K562 (cell line): Measurements from ENCODE around the gene SLC35E1.

Experiments
- EP300 ChIP-seq: IDR thresholded peaks from 2 replicates; pipeline ENCODE4 v1.6.1; 2012; ENCODE audit warnings: low read length, improper control_type of control experiment
- EZH2 ChIP-seq: IDR thresholded peaks from 2 replicates; pipeline ENCODE4 v1.6.1; 2012; ENCODE audit warnings: low read depth, mild to moderate bottlenecking, inconsistent platforms, low read length, borderline replicate concordance
- HMGN3 ChIP-seq: IDR thresholded peaks from 2 replicates; pipeline ENCODE4 v1.6.1; 2011; ENCODE audit warnings: borderline replicate concordance, low read depth, mild to moderate bottlenecking, mixed read lengths, low read length; ENCODE audit not compliant: insufficient read length; ENCODE audit errors: extremely low read depth
- REST ChIP-seq, 2 experiments: fragments of 450-650 bp; formaldehyde crosslinking in 1 of 2; IDR thresholded peaks; 2 replicates each; pipeline versions ENCODE4 v1.4.0 to v1.6.1; 2014 to 2020; ENCODE audit warnings: mild to moderate bottlenecking in 2 of 2, borderline replicate concordance in 1 of 2, low read depth in 1 of 2
- SRF ChIP-seq, 2 experiments: fragments of 250-450, 450-650 bp in 1 of 2; sonication (Bioruptor Pico) in 1 of 2; sonication (generic) in 1 of 2; formaldehyde crosslinking; IDR thresholded peaks; 2 replicates each; pipeline versions ENCODE4 v1.5.0 to v1.5.1; 2020 to 2022; ENCODE audit warnings: mild to moderate bottlenecking in 1 of 2, missing genetic modification reagents in 1 of 2
- TBP ChIP-seq: optimal IDR thresholded peaks from 2 replicates; pipeline ENCODE3; 2011; ENCODE audit warnings: low read depth, low read length, improper control_type of control experiment
- WHSC1 ChIP-seq: IDR thresholded peaks from one replicate; pipeline ENCODE4 v1.6.1; 2012; ENCODE audit warnings: low read length, control low read depth, inconsistent platforms

GRCh38 chr19:16525751-16526481 lies 46.3 kb downstream of the SLC35E1 start:
- no peak for TF ChIP-seq REST (IDR thresholded peaks at IDR 0.05; ENCODE audit: borderline replicate concordance)
- no peak for TF ChIP-seq REST (CRISPR knock-in tag; IDR thresholded peaks at IDR 0.05; ENCODE audit: low read depth)
- TF ChIP-seq HMGN3, result no peak
- TF ChIP-seq SRF (CRISPR knock-in tag; IDR thresholded peaks at IDR 0.05), result no peak
- TF ChIP-seq TBP, result no peak
- no peak for TF ChIP-seq EP300
- no peak for TF ChIP-seq WHSC1
- TF ChIP-seq EZH2, result no peak
